Endothelial cell of umbilical vein (primary cell): Measurements from ENCODE around the gene ACSL6. TPM values are rescaled to one million over a fixed set of nuclear protein-coding genes. Genes with fewer than 3 reads are reported as not detected.

Experiments
- BruUV-seq: library from RNA; stranded (reverse); fragments of 400-500 nt; replicated peaks from 2 replicates; lab custom pipeline; 2021; lab: Mats Ljungman, UMichigan
- CTCF ChIA-PET: fragments of 300-600, 350-600 bp; sonication (Branson Sonifier 250); formaldehyde crosslinking; loops from one replicate; lab custom pipeline; 2021; ENCODE audit warnings: antibody characterized with exemption, inconsistent platforms; lab: Charles Lee
- POLR2A ChIA-PET: fragments of 300-600, 350-600 bp; sonication (Branson Sonifier 250); formaldehyde crosslinking; loops from one replicate; lab custom pipeline; 2021; ENCODE audit warnings: antibody characterized with exemption, inconsistent platforms; lab: Charles Lee
- DNase-seq: peaks from one replicate; pipeline ENCODE4 v3.0.0-alpha.2; 2011; ENCODE audit warnings: low read depth, low spot score
- FAIRE-seq: peaks from 2 replicates; lab custom pipeline; 2011; peaks lifted over from hg19 to GRCh38; lab: Jason Lieb, UNC
- H2AFZ ChIP-seq: 2 replicates; pipeline ENCODE4 v1.6.0; 2012; ENCODE audit warnings: low read depth, low read length, control low read depth, inconsistent platforms
- H3K27ac ChIP-seq: 2 replicates; pipeline ENCODE4 v1.5.1; 2011; ENCODE audit warnings: low read depth, mild to moderate bottlenecking, control low read depth, low read length, moderate library complexity; ENCODE audit not compliant: insufficient read depth
- H3K27me3 ChIP-seq, 2 experiments: 2 replicates each; pipeline versions ENCODE4 v1.6.0 to v1.6.1; 2011; ENCODE audit warnings: low read length in 2 of 2, mixed read lengths in 1 of 2; ENCODE audit not compliant: control insufficient read depth in 2 of 2, insufficient read depth in 2 of 2
- H3K36me3 ChIP-seq, 2 experiments: 2 replicates in 1 of 2; 3 replicates in 1 of 2; pipeline ENCODE4 v1.5.1; 2011; ENCODE audit warnings: low read length in 2 of 2, mild to moderate bottlenecking in 1 of 2, moderate library complexity in 1 of 2; ENCODE audit not compliant: control insufficient read depth in 2 of 2, insufficient read depth in 2 of 2; ENCODE audit errors: extremely low read depth in 1 of 2
- H3K4me1 ChIP-seq: 3 replicates; pipeline ENCODE4 v1.5.1; 2011; ENCODE audit warnings: mild to moderate bottlenecking, low read length; ENCODE audit not compliant: control insufficient read depth, insufficient read depth; ENCODE audit errors: extremely low read depth
- H3K4me2 ChIP-seq: 2 replicates; pipeline ENCODE4 v1.6.1; 2011; ENCODE audit warnings: low read length, control low read depth, mixed read lengths; ENCODE audit not compliant: insufficient read depth
- H3K4me3 ChIP-seq, 3 experiments: fragments of 200-600 bp in 1 of 3; sonication (generic), shearing (Covaris generic) in 1 of 3; replicated peaks in 1 of 3; 2 replicates each; pipeline ENCODE4 v1.5.1; 2011 to 2016; ENCODE audit warnings: control low read depth in 3 of 3, low read length in 3 of 3, mild to moderate bottlenecking in 2 of 3, inconsistent platforms in 1 of 3, low read depth in 1 of 3, moderate library complexity in 1 of 3; ENCODE audit not compliant: insufficient read depth in 1 of 3
- H3K79me2 ChIP-seq: 2 replicates; pipeline ENCODE4 v1.6.0; 2012; ENCODE audit warnings: low read length, inconsistent platforms; ENCODE audit not compliant: control insufficient read depth, insufficient read depth
- H3K9ac ChIP-seq: replicated peaks from 2 replicates; pipeline ENCODE3; 2011; ENCODE audit warnings: low read length, control low read depth; ENCODE audit not compliant: insufficient read depth; ENCODE audit errors: extremely low read depth
- H3K9me1 ChIP-seq: replicated peaks from 3 replicates; pipeline ENCODE4 v1.6.0; 2011; ENCODE audit warnings: mild to moderate bottlenecking, low read length; ENCODE audit not compliant: control insufficient read depth, insufficient read depth; ENCODE audit errors: extremely low read depth
- H3K9me3 ChIP-seq: replicated peaks from 2 replicates; pipeline ENCODE4 v1.5.1; 2012; ENCODE audit warnings: low read length, inconsistent platforms; ENCODE audit not compliant: control insufficient read depth, insufficient read depth
- H4K20me1 ChIP-seq: replicated peaks from 2 replicates; pipeline ENCODE3; 2011; ENCODE audit warnings: mild to moderate bottlenecking, low read length; ENCODE audit not compliant: control insufficient read depth, insufficient read depth; ENCODE audit errors: extremely low read depth
- EZH2 ChIP-seq: IDR thresholded peaks from 2 replicates; pipeline ENCODE4 v1.6.1; 2012; ENCODE audit warnings: borderline replicate concordance, low read depth, mild to moderate bottlenecking, moderate library complexity, low read length, inconsistent platforms; ENCODE audit not compliant: severe bottlenecking
- FOS ChIP-seq: IDR thresholded peaks from 2 replicates; pipeline ENCODE4 v1.6.1; 2011; ENCODE audit warnings: mild to moderate bottlenecking, low read length, moderate library complexity, borderline replicate concordance; ENCODE audit not compliant: insufficient read depth
- GATA2 ChIP-seq: IDR thresholded peaks from 2 replicates; pipeline ENCODE4 v1.7.0; 2011; ENCODE audit warnings: low read depth, mild to moderate bottlenecking, moderate library complexity, mixed read lengths, low read length; ENCODE audit not compliant: insufficient read length, insufficient read depth
- JUN ChIP-seq: IDR thresholded peaks from 2 replicates; pipeline ENCODE4 v1.6.1; 2011; ENCODE audit warnings: borderline replicate concordance, low read depth; ENCODE audit not compliant: insufficient read length, insufficient read depth
- MYC ChIP-seq: IDR thresholded peaks from one replicate; pipeline ENCODE4 v1.6.1; 2011; ENCODE audit warnings: mild to moderate bottlenecking, low read depth, low read length
- POLR2A ChIP-seq: IDR thresholded peaks from 2 replicates; pipeline ENCODE4 v1.6.1; 2012; ENCODE audit warnings: low read depth, mild to moderate bottlenecking, control low read depth, low read length
- POLR2AphosphoS5 ChIP-seq: IDR thresholded peaks from 2 replicates; pipeline ENCODE4 v1.6.1; 2012; ENCODE audit warnings: low read depth, mild to moderate bottlenecking, control low read depth, low read length, moderate library complexity; ENCODE audit not compliant: insufficient read depth
- dilution Hi-C: fragments of 300-500 bp; cut with MboI; formaldehyde crosslinking; loops from one replicate; pipeline ENCODE4 v1.15.0; 2019; ENCODE audit warnings: low sequenced_read_pairs; ENCODE audit not compliant: extremely low pct_ligation_motif_present
- intact Hi-C: fragments of 100-400 bp; cut with micrococcal nuclease; formaldehyde crosslinking; loops from one replicate; pipeline ENCODE4 v1.10.0; 2022
- polyA plus RNA-seq, 4 experiments: library from polyadenylated mRNA; depleted of rRNA in 3 of 4; stranded (reverse) in 3 of 4; unstranded in 1 of 4; fragments of >200 nt; gene quantifications; 2 replicates each; pipeline versions ENCODE4 v1.2.1 to v1.2.3, GENCODE V29; 2011 to 2012; ENCODE audit warnings: missing spikeins in 1 of 4
- total RNA-seq: library from RNA; stranded (reverse); gene quantifications from 2 replicates; pipeline ENCODE4 v1.2.3, GENCODE V29; 2021
- TF ChIP-seq, protein P1 (sequence below), 2 donors: IDR thresholded peaks; 1 replicate in 1 of 2; 2 replicates in 1 of 2; pipeline ENCODE4 v1.5.1; 2011; ENCODE audit warnings: low read length in 2 of 2, mild to moderate bottlenecking in 2 of 2, moderate library complexity in 2 of 2, control low read depth in 1 of 2, inconsistent platforms in 1 of 2, low read depth in 1 of 2; ENCODE audit not compliant: insufficient read depth in 1 of 2; ENCODE audit errors: extremely low read depth in 1 of 2
- TF ChIP-seq, protein P2 (sequence below): IDR thresholded peaks from 2 replicates; pipeline ENCODE4 v1.6.1; 2011; ENCODE audit not compliant: insufficient read depth, insufficient read length

The ACSL6 gene
- total and polyA plus RNA-seq, 2 donors (not counting 3 experiments of a cell fraction or from before 2014, with no cell fraction given), result not detected

DNA sequence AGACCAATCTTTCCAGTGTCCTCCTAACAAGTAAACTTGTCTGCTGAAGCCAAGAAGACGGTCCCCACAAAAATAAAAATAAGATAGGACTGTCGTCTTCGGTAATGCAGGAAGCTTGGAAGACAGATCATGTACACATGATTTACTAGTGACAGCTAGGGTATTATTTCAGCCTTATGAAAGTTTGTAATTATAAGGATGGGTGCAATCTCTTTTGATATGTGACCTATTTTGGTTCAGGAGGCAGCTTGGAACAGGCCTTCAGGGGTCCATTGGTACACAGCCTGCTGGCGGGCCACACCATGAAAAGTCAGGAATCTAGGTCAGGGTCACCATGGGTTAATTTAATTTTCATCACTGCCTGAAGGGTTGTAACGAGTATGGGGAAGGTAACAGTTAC is 52.3 kb downstream of the ACSL6 start:
- FAIRE-seq, result no peak
- dilution Hi-C loops (no loop called here), intact Hi-C loops (no loop called here)
- Histone ChIP-seq H3K4me1 (no peaks in the 10 kb centered on the region), H4K20me1 (no peaks in the 10 kb centered on the region), H3K9ac (no peak overlapping the region), H3K27me3 (no peaks in the 10 kb centered on the region), H3K4me2 (no peak overlapping the region), H3K36me3 (no peaks in the 10 kb centered on the region), H3K4me3 (no peak overlapping the region), H2AFZ (no peak overlapping the region), H3K27ac (no peak overlapping the region), H3K9me1 (no peaks in the 10 kb centered on the region), H3K79me2 (no peaks in the 10 kb centered on the region), H3K9me3 (no peaks in the 10 kb centered on the region)
- BruUV-seq, result no TSS peak
- TF ChIP-seq FOS (no peak), GATA2 (no peak), POLR2AphosphoS5 (no peak), EZH2 (no peak), MYC (no peak), JUN (no peak), POLR2A (no peak)
- TF ChIP-seq, protein P1, sequence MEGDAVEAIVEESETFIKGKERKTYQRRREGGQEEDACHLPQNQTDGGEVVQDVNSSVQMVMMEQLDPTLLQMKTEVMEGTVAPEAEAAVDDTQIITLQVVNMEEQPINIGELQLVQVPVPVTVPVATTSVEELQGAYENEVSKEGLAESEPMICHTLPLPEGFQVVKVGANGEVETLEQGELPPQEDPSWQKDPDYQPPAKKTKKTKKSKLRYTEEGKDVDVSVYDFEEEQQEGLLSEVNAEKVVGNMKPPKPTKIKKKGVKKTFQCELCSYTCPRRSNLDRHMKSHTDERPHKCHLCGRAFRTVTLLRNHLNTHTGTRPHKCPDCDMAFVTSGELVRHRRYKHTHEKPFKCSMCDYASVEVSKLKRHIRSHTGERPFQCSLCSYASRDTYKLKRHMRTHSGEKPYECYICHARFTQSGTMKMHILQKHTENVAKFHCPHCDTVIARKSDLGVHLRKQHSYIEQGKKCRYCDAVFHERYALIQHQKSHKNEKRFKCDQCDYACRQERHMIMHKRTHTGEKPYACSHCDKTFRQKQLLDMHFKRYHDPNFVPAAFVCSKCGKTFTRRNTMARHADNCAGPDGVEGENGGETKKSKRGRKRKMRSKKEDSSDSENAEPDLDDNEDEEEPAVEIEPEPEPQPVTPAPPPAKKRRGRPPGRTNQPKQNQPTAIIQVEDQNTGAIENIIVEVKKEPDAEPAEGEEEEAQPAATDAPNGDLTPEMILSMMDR (IDR thresholded peaks at IDR 0.05; ENCODE audit: extremely low read depth in 1 of 2, insufficient read depth in 1 of 2, low read depth in 1 of 2, low read length in 2 of 2), result no peak
- TF ChIP-seq, protein P2, sequence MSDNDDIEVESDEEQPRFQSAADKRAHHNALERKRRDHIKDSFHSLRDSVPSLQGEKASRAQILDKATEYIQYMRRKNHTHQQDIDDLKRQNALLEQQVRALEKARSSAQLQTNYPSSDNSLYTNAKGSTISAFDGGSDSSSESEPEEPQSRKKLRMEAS, result no peak
- ChIA-PET CTCF (no interaction called here), POLR2A (no interaction called here)
- no peak for DNase-seq
